Sigmoid colon (tissue), 3 donors: ENCODE data around the gene TBCEL.

ENCODE experiments used
- POLR2A ChIP-seq, 2 donors: fragments of 450-650 bp; IDR thresholded peaks; one replicate each; pipeline ENCODE4 v1.6.1; 2016; ENCODE audit warnings: antibody characterized with exemption in 2 of 2, mild to moderate bottlenecking in 2 of 2, moderate library complexity in 2 of 2
- TF ChIP-seq, protein P1 (sequence below), 4 experiments: fragments of 450-650 bp in 3 of 4; fragments of 200-600 bp in 1 of 4; IDR thresholded peaks; one replicate each; pipeline ENCODE4 v1.5.1; 2016 to 2019; ENCODE audit warnings: antibody characterized with exemption in 4 of 4, mild to moderate bottlenecking in 3 of 4, moderate library complexity in 2 of 4

DNA sequence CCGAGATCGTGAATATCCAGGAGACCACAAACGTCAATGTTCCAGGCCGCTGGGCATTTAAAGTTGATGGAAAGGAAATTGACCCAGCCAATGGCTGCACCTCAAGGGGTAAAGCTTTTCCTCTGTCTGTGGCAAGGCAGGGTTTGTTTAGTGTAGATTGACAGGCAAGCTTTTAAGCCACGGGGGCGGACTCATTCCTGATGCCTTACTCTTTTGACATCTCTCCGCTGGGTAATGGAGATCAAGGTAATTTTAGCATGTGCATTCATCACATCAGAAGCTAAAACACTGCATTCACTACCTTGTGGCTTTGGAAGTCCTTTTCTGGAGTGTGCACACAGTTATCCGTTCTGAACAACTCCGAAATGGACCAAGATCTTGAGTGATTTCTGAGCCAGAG lies 89.7 kb downstream of the TBCEL start:
- TF ChIP-seq, protein P1, sequence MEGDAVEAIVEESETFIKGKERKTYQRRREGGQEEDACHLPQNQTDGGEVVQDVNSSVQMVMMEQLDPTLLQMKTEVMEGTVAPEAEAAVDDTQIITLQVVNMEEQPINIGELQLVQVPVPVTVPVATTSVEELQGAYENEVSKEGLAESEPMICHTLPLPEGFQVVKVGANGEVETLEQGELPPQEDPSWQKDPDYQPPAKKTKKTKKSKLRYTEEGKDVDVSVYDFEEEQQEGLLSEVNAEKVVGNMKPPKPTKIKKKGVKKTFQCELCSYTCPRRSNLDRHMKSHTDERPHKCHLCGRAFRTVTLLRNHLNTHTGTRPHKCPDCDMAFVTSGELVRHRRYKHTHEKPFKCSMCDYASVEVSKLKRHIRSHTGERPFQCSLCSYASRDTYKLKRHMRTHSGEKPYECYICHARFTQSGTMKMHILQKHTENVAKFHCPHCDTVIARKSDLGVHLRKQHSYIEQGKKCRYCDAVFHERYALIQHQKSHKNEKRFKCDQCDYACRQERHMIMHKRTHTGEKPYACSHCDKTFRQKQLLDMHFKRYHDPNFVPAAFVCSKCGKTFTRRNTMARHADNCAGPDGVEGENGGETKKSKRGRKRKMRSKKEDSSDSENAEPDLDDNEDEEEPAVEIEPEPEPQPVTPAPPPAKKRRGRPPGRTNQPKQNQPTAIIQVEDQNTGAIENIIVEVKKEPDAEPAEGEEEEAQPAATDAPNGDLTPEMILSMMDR (IDR thresholded peaks at IDR 0.05), result no peak
- TF ChIP-seq POLR2A (IDR thresholded peaks at IDR 0.05), result no peak
